Colonic mucosa (tissue), 4 donors: ENCODE results near the gene SLC12A7. TPM values are rescaled to one million over a fixed set of nuclear protein-coding genes. Genes with fewer than 3 reads are reported as not detected.

Source experiments
- DNase-seq: peaks from one replicate; pipeline ENCODE4 v3.0.0-alpha.2; 2020
- H3K27ac ChIP-seq: fragments of 200-600 bp; one replicate; pipeline ENCODE4 v1.8.0; 2021
- H3K27me3 ChIP-seq: fragments of 200-600 bp; one replicate; pipeline ENCODE4 v1.8.0; 2021
- H3K36me3 ChIP-seq: fragments of 200-600 bp; one replicate; pipeline ENCODE4 v1.8.0; 2021
- H3K4me1 ChIP-seq: fragments of 200-600 bp; one replicate; pipeline ENCODE4 v1.8.0; 2021; ENCODE audit warnings: mild to moderate bottlenecking
- H3K4me3 ChIP-seq: fragments of 200-600 bp; one replicate; pipeline ENCODE4 v1.8.0; 2021
- H3K9ac ChIP-seq, 2 donors: one replicate each; pipeline ENCODE4 v1.7.0; 2013; ENCODE audit warnings: control low read depth in 2 of 2, low read depth in 2 of 2, low read length in 2 of 2
- H3K9me3 ChIP-seq: fragments of 200-600 bp; one replicate; pipeline ENCODE4 v1.8.0; 2021
- intact Hi-C: fragments of 100-400 bp; cut with DNase I; formaldehyde crosslinking; loops from one replicate; pipeline ENCODE4 v1.14.1; 2022
- total RNA-seq, 2 donors: library from RNA; stranded (reverse); fragmentation: NEBNext Ultra II Directional in 1 of 2; extraction: Animal tissue kit (Norgen Biotek cat#: 25700) in 1 of 2; gene quantifications; one replicate each; pipeline ENCODE4 v1.2.1, GENCODE V29; 2021
- TF ChIP-seq, protein P1 (sequence below): fragments of 200-600 bp; IDR thresholded peaks from one replicate; pipeline ENCODE4 v1.8.0; 2022; ENCODE audit warnings: antibody characterized with exemption, mild to moderate bottlenecking
- donor health status: healthy.
- donor health status: DM: no; HTN: no; CAD: no.
- donor health status: DM: no; HTN: no; CAD: no.

SLC12A7 gene
- total RNA-seq, 2 donors from 2014 or later: 64.6 to 81.2 TPM

DNA sequence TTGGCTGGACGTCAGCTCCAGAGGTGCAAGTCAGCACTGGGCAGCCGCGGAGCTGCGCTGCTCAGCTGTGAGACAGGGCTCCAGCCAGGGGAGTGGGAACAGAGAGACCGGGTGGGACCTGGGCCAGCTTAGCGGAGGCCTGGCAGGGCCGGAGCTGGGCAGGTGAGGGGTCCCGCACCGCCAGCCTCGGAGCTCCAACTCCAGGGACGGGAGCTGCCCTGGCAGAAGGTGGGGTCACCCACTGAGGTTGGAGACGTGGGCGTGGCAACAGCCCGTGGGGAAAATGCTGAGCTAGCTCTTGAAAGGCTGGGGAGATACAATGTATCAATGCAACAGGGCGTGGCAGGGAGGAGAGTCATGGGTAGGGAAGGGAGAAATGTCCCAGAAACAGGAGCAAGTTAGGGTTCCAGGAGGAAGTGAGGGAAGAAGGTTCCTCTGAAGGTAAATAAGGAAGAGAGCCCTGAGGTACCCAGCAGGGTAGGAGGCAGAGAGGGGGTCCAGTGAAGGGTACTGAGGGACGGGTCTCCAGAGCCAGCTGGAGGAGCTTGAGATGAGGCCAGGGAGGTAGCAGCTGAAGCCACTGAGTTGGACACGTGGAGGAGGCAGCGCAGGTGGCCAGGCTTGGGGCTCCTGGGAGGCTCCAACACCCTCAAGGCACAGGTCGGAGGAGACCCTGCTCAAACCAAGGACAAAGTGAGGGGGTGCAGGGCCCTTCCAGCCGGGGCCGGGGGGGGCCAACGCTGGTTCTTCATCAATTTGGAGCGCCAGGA lies 104.0 kb downstream of the SLC12A7 start:
- intact Hi-C loops: loop anchor here (5.0 kb wide), 1 partner anchor 129 kb away; no protein-coding TSS in a partner anchor
- peak; percentile 18 for DNase-seq
- TF ChIP-seq, protein P1, sequence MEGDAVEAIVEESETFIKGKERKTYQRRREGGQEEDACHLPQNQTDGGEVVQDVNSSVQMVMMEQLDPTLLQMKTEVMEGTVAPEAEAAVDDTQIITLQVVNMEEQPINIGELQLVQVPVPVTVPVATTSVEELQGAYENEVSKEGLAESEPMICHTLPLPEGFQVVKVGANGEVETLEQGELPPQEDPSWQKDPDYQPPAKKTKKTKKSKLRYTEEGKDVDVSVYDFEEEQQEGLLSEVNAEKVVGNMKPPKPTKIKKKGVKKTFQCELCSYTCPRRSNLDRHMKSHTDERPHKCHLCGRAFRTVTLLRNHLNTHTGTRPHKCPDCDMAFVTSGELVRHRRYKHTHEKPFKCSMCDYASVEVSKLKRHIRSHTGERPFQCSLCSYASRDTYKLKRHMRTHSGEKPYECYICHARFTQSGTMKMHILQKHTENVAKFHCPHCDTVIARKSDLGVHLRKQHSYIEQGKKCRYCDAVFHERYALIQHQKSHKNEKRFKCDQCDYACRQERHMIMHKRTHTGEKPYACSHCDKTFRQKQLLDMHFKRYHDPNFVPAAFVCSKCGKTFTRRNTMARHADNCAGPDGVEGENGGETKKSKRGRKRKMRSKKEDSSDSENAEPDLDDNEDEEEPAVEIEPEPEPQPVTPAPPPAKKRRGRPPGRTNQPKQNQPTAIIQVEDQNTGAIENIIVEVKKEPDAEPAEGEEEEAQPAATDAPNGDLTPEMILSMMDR: no peak
- Histone ChIP-seq H3K9ac (no peak overlapping the region), H3K4me1 (peaks cover 8% of the 10 kb centered on the region), H3K27me3 (peaks cover 64% of the 10 kb centered on the region), H3K27ac (no peak overlapping the region), H3K9me3 (no peaks in the 10 kb centered on the region), H3K4me3 (no peak overlapping the region), H3K36me3 (no peaks in the 10 kb centered on the region)

DNA sequence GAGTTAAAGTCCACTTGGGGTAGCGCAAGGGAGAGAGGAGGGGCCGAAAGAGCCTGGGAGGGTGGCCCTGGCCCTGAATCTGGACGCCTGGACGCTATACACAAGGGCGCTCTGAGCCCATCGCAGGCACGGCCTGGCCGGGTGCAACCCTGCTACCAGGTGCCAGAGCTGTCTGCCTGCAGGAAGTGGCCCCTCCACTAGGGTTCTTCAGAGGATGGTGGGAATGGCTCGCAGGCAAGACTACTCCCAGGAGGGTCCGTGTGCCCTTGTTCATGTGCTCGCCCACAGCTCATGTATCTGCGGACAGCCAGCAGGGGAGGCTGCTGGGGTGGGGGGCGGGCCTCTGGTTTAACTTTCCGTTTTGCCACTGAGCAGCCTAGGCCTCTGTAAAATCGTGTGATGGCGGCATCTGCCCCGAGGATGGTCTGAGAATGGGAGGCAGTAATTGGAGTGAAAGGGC lies 104.6 kb downstream of the SLC12A7 start:
- peaks cover 8% of the 10 kb centered on the region for H3K4me1 ChIP-seq
- H3K27me3 ChIP-seq: peaks cover 64% of the 10 kb centered on the region
- H3K27ac ChIP-seq: no peak overlapping the region
- H3K9me3 ChIP-seq: no peaks in the 10 kb centered on the region
- H3K36me3 ChIP-seq: no peaks in the 10 kb centered on the region
- H3K4me3 ChIP-seq: no peak overlapping the region
- peak; percentile 15 for DNase-seq
- TF ChIP-seq, protein P1: no peak
- no peak overlapping the region for H3K9ac ChIP-seq
- intact Hi-C loops: loop anchor here (5.0 kb wide), 1 partner anchor 130 kb away; no protein-coding TSS in a partner anchor

DNA sequence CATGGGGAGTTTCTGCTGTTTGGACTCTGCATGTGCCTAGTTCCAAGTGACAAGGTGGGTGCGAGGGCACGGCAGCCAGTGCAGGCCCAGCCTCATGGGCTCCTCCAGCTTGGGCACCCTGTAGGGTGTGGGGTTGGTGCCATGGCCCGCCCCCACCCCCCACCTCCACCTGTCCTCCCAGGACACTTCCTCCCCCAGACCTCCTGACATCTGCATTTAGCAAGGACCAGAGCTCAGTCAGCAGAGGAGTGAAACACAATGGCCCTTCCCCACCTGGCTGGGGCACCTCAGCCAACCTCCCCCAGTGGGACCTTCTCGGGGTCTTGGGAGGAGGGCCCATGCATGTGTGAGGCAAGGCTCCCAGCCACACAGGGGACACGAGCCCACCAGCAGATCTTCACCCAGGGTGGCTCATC lies 105.2 kb downstream of the SLC12A7 start:
- H3K27me3 ChIP-seq: peaks cover 64% of the 10 kb centered on the region
- H3K4me3 ChIP-seq: no peak overlapping the region
- H3K9ac ChIP-seq: no peak overlapping the region
- H3K27ac ChIP-seq: no peak overlapping the region
- TF ChIP-seq, protein P1: no peak
- no peak for DNase-seq
- no peaks in the 10 kb centered on the region for H3K36me3 ChIP-seq
- peaks cover 8% of the 10 kb centered on the region for H3K4me1 ChIP-seq
- intact Hi-C loops: loop anchor here (5.0 kb wide), 1 partner anchor 131 kb away; no protein-coding TSS in a partner anchor
- H3K9me3 ChIP-seq: no peaks in the 10 kb centered on the region

DNA sequence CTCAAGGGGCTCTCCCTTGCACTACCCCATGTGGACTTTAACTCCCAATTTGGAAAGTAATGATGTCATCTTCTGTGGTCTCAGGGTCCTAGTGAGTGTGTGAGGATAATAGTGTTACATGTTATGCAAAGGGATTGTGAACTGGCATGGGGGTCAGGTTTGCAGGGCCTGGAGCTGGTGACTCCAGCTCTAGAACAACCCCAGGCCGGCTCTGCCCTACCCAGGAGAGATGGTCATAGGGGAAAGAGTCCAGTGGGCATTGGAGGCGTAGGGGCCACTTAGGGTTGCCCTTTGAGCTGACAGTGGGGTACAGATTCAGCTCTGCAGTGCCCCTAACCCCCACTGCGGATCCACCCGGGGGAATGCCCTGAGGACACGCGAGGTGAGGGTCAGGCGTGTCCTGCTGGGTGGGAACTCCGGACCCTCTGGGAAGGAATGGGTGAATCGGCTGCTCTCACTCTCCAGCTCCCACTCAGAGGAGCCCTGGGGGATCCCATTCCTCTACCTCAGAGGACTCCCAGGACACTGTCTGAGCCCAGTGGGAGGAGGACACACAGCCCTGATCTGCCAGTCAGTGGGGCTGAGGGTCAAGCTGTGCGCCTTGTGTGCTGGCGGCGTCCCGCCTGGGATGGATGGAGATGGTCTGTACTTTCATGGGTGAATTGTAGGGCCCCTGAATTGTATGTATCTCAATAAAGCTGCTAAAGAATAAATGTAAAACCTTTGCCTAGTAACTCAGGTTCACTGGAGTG lies 105.8 kb downstream of the SLC12A7 start:
- intact Hi-C loops: loop anchor here (5.0 kb wide), 1 partner anchor 131 kb away; no protein-coding TSS in a partner anchor
- no peak overlapping the region for H3K27ac ChIP-seq
- peaks cover 8% of the 10 kb centered on the region for H3K4me1 ChIP-seq
- H3K36me3 ChIP-seq: no peaks in the 10 kb centered on the region
- no peak overlapping the region for H3K9ac ChIP-seq
- TF ChIP-seq, protein P1: no peak
- H3K9me3 ChIP-seq: no peaks in the 10 kb centered on the region
- H3K4me3 ChIP-seq: no peak overlapping the region
- peak; percentile 17 for DNase-seq
- H3K27me3 ChIP-seq: peaks cover 60% of the 10 kb centered on the region

DNA sequence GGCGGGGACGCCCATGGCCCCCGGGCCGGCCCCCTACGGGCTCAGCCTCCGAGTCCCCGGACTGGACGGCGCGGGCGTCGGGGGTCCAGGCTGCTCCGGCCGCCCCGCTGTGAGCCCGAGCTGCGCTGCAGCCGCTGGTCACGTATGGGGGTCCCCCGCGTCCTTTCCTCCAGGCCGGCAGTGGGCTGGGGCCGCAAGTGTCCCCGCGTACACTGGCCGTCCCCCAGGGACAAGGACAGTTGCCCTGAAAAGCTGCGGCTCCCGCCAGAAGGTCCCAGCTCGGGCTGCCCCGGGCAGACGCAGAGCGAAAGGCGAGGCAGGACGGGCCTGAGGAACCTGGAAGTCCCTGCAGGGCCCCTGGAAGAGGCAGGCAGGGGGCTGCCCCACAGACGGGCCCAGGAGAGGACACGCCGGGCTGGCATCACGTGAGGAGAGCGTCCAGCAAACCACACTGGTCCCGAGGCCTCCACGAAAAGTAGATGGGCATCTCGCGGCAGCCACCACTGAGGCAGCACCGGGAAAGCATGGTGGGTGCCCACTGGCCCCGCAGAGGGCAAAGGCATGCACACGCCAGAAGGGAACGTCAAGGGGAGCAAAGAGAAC lies 106.5 kb downstream of the SLC12A7 start:
- H3K9me3 ChIP-seq: no peaks in the 10 kb centered on the region
- no peak overlapping the region for H3K27ac ChIP-seq
- intact Hi-C loops: loop anchor here (5.0 kb wide), 1 partner anchor 132 kb away; no protein-coding TSS in a partner anchor
- TF ChIP-seq, protein P1: no peak
- no peaks in the 10 kb centered on the region for H3K36me3 ChIP-seq
- H3K27me3 ChIP-seq: peaks cover 54% of the 10 kb centered on the region
- DNase-seq: peak; percentile 17
- H3K9ac ChIP-seq: peak overlapping the region in 1 of 2 donors; percentile 54
- H3K4me3 ChIP-seq: peak overlapping the region; percentile 45
- peaks cover 8% of the 10 kb centered on the region for H3K4me1 ChIP-seq
